ENCODE results near the gene TUBB3. TPM values are rescaled to one million over a fixed set of nuclear protein-coding genes. Genes with fewer than 3 reads are reported as not detected.
A peak's percentile ranks its signal among the peaks of the same experiment; 100 is the strongest.

Gene TUBB3
- total and polyA plus RNA-seq, 9 of the 15 experiments (the other 6 are each of a cell fraction or from before 2014, with no cell fraction given): 0.18 to 12.5 (median 5.0) TPM

GRCh38 chr16:89972244-89973234 is 49.4 kb downstream of the TUBB3 start (continued):
- TF ChIP-seq HMG20B (CRISPR knock-in tag; IDR thresholded peaks at IDR 0.05) (no peak), RBM22 (IDR thresholded peaks at IDR 0.05; ENCODE audit: low read depth, low read length, poor library complexity, severe bottlenecking) (no peak), EP400 (IDR thresholded peaks at IDR 0.05) (peak; percentile 95), MIER1 (IDR thresholded peaks at IDR 0.05; ENCODE audit: low read depth) (no peak), NFXL1 (CRISPR knock-in tag; IDR thresholded peaks at IDR 0.05) (no peak), LCOR (CRISPR knock-in tag; IDR thresholded peaks at IDR 0.05) (peak; percentile 48; the same call in 1 of the 2 replicates), SP1 (CRISPR knock-in tag; IDR thresholded peaks at IDR 0.05) (peak; percentile 44; the same call in 1 of the 2 replicates), ZNF253 (CRISPR knock-in tag; conservative IDR thresholded peaks at IDR 0.05) (no peak), ZNF316 (IDR thresholded peaks at IDR 0.05) (no peak), DEAF1 (CRISPR knock-in tag; IDR thresholded peaks at IDR 0.05) (no peak), MGA (IDR thresholded peaks at IDR 0.05) (peak; percentile 64), IRF2 (CRISPR knock-in tag; IDR thresholded peaks at IDR 0.05) (no peak), TAL1 (IDR thresholded peaks at IDR 0.05) (no peak), ZC3H8 (IDR thresholded peaks at IDR 0.05) (no peak), MAZ (CRISPR knock-in tag; conservative IDR thresholded peaks at IDR 0.05 in 1 of 2, IDR thresholded peaks at IDR 0.05 in 1 of 2) (peak; percentile 70 to 92; a peak in 3 of 4 replicates)

Measured in K562 (cell line).